Osteoblast (primary cell): ENCODE data around the gene ADRM1. TPM values are rescaled to one million over a fixed set of nuclear protein-coding genes. Genes with fewer than 3 reads are reported as not detected.

Source experiments
- DNase-seq: peaks from one replicate; pipeline ENCODE4 v3.0.0; 2011; ENCODE audit warnings: low spot score, mixed read lengths; ENCODE audit not compliant: insufficient read length; ENCODE audit errors: missing footprints
- H2AFZ ChIP-seq: 2 replicates; pipeline ENCODE4 v1.6.0; 2011; ENCODE audit warnings: mild to moderate bottlenecking, low read length
- H3K27ac ChIP-seq: 2 replicates; pipeline ENCODE4 v1.5.1; 2011; ENCODE audit warnings: mild to moderate bottlenecking, low read depth, low read length, moderate library complexity
- H3K27me3 ChIP-seq: 2 replicates; pipeline ENCODE4 v1.6.0; 2012; ENCODE audit warnings: mild to moderate bottlenecking, control low read depth, inconsistent platforms, low read length, moderate library complexity; ENCODE audit not compliant: insufficient read depth
- H3K36me3 ChIP-seq: 2 replicates; pipeline ENCODE4 v1.5.1; 2011; ENCODE audit warnings: mild to moderate bottlenecking, low read length, control low read depth, moderate library complexity; ENCODE audit not compliant: insufficient read depth
- H3K4me1 ChIP-seq: 2 replicates; pipeline ENCODE4 v1.5.1; 2011; ENCODE audit warnings: mild to moderate bottlenecking, low read length, control low read depth, moderate library complexity; ENCODE audit not compliant: insufficient read depth
- H3K4me2 ChIP-seq: 2 replicates; pipeline ENCODE4 v1.6.0; 2011; ENCODE audit warnings: mild to moderate bottlenecking, low read length; ENCODE audit not compliant: insufficient read depth
- H3K4me3 ChIP-seq: fragments of 200-600 bp; sonication (generic); 3 replicates; pipeline ENCODE4 v1.5.1; 2012; ENCODE audit warnings: mild to moderate bottlenecking, low read length, inconsistent platforms; ENCODE audit not compliant: insufficient read depth
- H3K79me2 ChIP-seq: 2 replicates; pipeline ENCODE4 v1.6.0; 2012; ENCODE audit warnings: mild to moderate bottlenecking, low read length, control low read depth, inconsistent platforms; ENCODE audit not compliant: insufficient read depth
- H3K9me3 ChIP-seq: 2 replicates; pipeline ENCODE4 v1.5.1; 2011; ENCODE audit warnings: low read depth, low read length, control low read depth
- H4K20me1 ChIP-seq: 2 replicates; pipeline ENCODE4 v1.6.0; 2012; ENCODE audit warnings: mild to moderate bottlenecking, low read length, control low read depth; ENCODE audit not compliant: insufficient read depth
- CTCF ChIP-seq: IDR thresholded peaks from 2 replicates; pipeline ENCODE4 v1.5.1; 2011; ENCODE audit warnings: mild to moderate bottlenecking, low read depth, low read length, moderate library complexity; ENCODE audit errors: extremely low read depth
- total RNA-seq: library from RNA; depleted of rRNA; stranded (reverse); fragments of >200 nt; gene quantifications from 2 replicates; pipeline ENCODE4 v1.2.3, GENCODE V29; 2012

ADRM1 gene
- total RNA-seq, 1 donor: 103 TPM

- no peak for TF ChIP-seq CTCF
- Histone ChIP-seq H2AFZ (no peak overlapping the region), H3K4me2 (no peak overlapping the region), H3K36me3 (no peaks in the 10 kb centered on the region), H3K27ac (no peak overlapping the region), H4K20me1 (no peaks in the 10 kb centered on the region), H3K9me3 (no peaks in the 10 kb centered on the region), H3K4me3 (no peak overlapping the region), H3K79me2 (no peaks in the 10 kb centered on the region), H3K27me3 (no peaks in the 10 kb centered on the region), H3K4me1 (no peaks in the 10 kb centered on the region)
- no peak for DNase-seq
Observed at GRCh38 chr20:62347151-62347404, 44.3 kb downstream of the ADRM1 start.

GRCh38 chr20:62347445-62347844, 44.6 kb downstream of the ADRM1 start:
- Histone ChIP-seq H3K79me2 (no peaks in the 10 kb centered on the region), H3K4me2 (no peak overlapping the region), H4K20me1 (no peaks in the 10 kb centered on the region), H3K4me3 (no peak overlapping the region), H3K27ac (no peak overlapping the region), H3K9me3 (no peaks in the 10 kb centered on the region), H3K27me3 (no peaks in the 10 kb centered on the region), H3K4me1 (no peaks in the 10 kb centered on the region), H2AFZ (no peak overlapping the region), H3K36me3 (no peaks in the 10 kb centered on the region)
- no peak for DNase-seq
- no peak for TF ChIP-seq CTCF

GRCh38 chr20:62348604-62349003, 45.8 kb downstream of the ADRM1 start:
- Histone ChIP-seq H3K4me1 (no peaks in the 10 kb centered on the region), H4K20me1 (no peaks in the 10 kb centered on the region), H3K9me3 (no peaks in the 10 kb centered on the region), H3K36me3 (no peaks in the 10 kb centered on the region), H2AFZ (no peak overlapping the region), H3K79me2 (no peaks in the 10 kb centered on the region), H3K27ac (no peak overlapping the region), H3K27me3 (no peaks in the 10 kb centered on the region), H3K4me3 (no peak overlapping the region), H3K4me2 (no peak overlapping the region)
- no peak for TF ChIP-seq CTCF
- no peak for DNase-seq

- H3K79me2 ChIP-seq: no peaks in the 10 kb centered on the region
- H3K27me3 ChIP-seq: no peaks in the 10 kb centered on the region
- no peak overlapping the region for H2AFZ ChIP-seq
- no peak overlapping the region for H3K27ac ChIP-seq
- DNase-seq: no peak
- H3K4me3 ChIP-seq: no peak overlapping the region
- no peak for TF ChIP-seq CTCF
- no peak overlapping the region for H3K4me2 ChIP-seq
- no peaks in the 10 kb centered on the region for H4K20me1 ChIP-seq
- no peaks in the 10 kb centered on the region for H3K4me1 ChIP-seq
- no peaks in the 10 kb centered on the region for H3K36me3 ChIP-seq
- no peaks in the 10 kb centered on the region for H3K9me3 ChIP-seq
Observed at GRCh38 chr20:62349556-62350097, 46.8 kb downstream of the ADRM1 start.
